MM.1S (cell line): Measurements from ENCODE around the gene SCAPER.

Experiments
- EZH2phosphoT487 ChIP-seq: fragments of 300-600 bp; sonication (generic); IDR thresholded peaks from 2 replicates; pipeline ENCODE4 v1.6.1; 2018; ENCODE audit warnings: antibody characterized with exemption, low read length
- TF ChIP-seq, protein P1 (sequence below): fragments of 300-600 bp; sonication (generic); IDR thresholded peaks from 2 replicates; pipeline ENCODE4 v1.5.1; 2016; ENCODE audit warnings: antibody characterized with exemption, low read length, mixed read lengths

GRCh38 chr15:76584868-76585575, 320.1 kb downstream of the SCAPER start:
- TF ChIP-seq, protein P1, sequence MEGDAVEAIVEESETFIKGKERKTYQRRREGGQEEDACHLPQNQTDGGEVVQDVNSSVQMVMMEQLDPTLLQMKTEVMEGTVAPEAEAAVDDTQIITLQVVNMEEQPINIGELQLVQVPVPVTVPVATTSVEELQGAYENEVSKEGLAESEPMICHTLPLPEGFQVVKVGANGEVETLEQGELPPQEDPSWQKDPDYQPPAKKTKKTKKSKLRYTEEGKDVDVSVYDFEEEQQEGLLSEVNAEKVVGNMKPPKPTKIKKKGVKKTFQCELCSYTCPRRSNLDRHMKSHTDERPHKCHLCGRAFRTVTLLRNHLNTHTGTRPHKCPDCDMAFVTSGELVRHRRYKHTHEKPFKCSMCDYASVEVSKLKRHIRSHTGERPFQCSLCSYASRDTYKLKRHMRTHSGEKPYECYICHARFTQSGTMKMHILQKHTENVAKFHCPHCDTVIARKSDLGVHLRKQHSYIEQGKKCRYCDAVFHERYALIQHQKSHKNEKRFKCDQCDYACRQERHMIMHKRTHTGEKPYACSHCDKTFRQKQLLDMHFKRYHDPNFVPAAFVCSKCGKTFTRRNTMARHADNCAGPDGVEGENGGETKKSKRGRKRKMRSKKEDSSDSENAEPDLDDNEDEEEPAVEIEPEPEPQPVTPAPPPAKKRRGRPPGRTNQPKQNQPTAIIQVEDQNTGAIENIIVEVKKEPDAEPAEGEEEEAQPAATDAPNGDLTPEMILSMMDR = no peak
- TF ChIP-seq EZH2phosphoT487 = no peak
